ENCODE data around the gene TBC1D23.
"Not testable (repeated sequence)": the region's sequence is repeated elsewhere in the genome, so short reads cannot be mapped to it uniquely, and the experiment has no call there.

Gene TBC1D23
- total RNA-seq: 29.5 to 96.4 (median 65.3) reads per million in 17 experiments

DNA sequence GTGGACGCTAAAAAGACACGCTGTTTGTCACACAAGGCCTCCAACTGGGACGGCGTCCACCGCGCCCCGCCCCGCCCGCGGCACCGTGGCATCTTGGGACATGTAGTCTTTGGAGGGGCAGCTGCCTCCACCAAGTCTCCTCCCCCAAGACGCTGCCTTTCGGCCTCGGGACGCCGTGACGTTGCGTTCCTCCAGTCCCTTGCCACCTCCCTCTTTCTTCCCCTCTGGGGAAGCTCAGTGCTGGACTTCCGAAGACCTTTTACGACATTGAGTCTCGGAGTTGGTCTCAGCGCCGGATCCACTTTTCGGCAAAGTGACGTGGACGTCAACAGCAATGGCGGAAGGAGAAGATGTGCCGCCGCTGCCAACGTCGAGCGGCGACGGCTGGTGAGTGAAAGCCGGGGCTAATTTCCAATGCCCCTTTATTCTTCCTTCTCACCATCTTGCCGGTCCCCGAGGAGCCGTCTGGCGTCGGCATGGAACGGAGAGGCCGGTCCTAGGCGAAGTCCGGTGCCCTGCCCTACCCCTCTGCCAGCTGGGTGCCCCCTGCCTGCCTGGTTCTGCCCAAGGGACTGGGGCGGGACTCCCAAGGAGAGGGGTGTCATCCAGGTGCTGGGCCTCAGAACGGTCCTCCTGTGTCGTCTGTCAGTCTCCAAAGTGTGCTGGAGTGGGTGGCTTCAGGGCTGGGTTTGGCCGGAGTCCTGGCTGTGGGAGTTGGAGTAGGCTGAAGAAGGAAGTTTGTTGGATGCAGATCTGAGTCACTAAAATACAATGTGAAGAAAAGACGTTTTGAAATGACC, at the start of gene TBC1D23:
Gene TBC1D23, plus strand, starts transcription at position 308 of the 800 bp plus-strand sequence. Its CDS starts 27 bp downstream, at position 335.
- DNase-seq: peak; percentile 98 to 100 (median 98)

DNA sequence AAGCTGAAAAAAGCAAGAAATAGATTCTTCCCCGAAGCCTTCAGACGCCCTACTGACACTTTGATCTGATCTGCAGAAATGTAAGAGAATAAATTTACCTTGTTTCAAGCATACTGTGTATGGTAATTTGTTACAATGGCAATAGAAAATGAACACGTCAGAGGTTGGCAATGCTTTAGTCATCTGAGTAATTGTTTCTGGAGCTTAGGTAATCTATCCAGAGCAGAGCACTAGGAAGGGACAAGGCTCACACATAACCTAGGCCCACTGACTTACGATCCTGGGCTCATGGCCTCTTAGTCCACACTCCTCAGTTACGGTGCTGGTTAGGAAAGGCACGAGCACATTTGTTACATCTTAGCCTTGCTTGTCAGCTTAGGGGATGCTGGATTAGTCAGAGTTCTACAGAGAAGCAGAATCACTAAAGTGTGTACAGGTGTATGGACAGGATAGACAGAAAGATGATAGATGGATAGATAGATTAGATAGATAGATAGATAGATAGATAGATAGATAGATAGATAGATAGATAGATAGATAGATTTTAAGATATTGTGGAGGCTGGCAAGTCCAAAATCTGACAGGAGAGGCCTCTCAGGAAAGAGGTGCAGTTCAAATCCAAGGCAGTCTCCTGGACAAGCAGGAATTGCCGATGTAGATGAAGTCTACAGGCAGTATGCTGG, 46.8 kb upstream of the TBC1D23 start:
- DNase-seq: no peak

DNA sequence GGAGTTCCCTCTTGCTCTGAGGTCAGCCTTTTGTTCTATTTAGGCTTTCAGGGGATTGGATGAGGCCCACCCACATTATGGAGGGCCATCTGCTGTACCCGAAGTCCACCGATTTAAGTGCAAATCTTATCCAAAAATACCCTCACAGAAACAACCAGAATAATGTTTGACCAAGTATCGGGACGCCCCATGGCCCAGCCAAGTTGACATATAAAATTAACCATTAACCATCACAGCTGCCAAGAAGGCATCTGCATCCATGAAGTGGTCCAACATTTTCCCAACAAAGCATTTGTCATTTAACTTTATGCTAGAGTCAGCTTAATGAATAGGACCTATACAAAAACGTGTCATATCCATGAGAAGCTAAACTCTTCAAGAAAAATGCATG, 46.2 kb upstream of the TBC1D23 start:
- no peak for DNase-seq

DNA sequence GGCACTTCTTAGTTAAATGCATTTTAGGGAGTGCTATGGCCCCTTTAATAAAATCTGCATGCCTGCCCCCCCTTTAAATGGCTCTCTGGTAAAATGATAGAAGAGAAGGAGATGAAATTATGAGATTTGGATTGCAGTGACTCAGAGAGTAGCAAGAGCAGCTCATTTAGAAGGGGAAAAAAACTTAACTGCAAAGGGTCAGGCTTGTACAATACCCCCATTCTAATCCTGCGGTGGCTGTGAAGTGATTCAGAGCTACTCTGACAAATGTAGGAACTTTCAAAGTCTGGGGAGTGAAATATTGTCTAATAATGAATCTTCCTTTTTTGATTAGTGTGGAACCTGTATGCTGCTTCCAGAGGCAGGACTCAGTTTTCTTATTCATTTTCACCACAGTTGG, 44.1 kb upstream of the TBC1D23 start:
- DNase-seq: no peak

DNA sequence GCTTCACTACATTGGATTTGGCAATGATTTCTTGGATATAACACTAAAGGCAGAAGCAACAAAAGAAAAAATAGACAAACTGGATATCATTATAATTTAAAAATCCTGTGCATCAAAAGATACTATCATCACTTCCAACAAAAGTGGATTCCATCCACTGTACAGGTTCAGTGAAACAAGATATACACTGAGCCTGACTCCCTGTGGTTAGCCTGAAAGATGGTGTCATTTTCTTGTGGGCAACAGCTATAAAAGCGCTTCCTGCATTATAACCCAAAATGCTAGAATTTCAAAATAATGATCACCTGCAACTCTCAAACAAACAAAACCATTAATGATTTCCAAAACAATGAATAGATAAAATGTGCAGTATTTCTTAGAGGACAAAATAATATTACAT, 39.6 kb upstream of the TBC1D23 start:
- no peak for DNase-seq

DNA sequence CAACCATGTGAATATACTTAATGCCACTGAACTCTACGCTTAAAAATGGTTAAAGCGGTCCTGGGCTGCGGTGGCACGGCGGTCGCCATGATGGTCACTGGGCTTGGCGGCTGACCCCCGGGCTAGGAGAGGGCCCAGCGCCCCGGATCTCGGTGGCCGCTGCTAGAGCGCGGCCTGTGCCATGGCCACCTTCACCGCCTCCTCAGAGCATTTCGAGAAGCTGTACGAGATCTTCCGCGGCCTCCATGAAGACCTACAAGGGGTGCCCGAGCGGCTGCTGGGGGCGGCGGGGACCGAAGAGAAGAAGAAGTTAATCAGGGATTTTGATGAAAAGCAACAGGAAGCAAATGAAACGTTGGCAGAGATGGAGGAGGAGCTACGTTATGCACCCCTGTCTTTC, 35.6 kb upstream of the TBC1D23 start:
- no peak for DNase-seq

DNA sequence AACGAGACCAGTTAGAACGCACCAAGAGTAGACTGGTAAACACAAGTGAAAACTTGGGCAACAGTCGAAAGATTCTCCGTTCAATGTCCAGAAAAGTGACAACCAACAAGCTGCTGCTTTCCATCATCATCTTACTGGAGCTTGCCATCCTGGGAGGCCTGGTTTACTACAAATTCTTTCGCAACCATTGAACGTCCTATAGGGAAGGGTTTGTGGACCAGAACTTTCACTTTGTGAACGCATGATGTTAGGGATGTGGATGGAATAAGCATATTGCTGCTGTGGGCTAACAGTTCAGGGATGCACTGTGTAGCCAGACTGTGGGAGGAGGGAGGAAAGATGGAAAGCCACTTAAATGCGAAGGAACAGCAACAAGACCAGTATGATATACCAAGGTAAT, 34.9 kb upstream of the TBC1D23 start:
- DNase-seq: no peak

DNA sequence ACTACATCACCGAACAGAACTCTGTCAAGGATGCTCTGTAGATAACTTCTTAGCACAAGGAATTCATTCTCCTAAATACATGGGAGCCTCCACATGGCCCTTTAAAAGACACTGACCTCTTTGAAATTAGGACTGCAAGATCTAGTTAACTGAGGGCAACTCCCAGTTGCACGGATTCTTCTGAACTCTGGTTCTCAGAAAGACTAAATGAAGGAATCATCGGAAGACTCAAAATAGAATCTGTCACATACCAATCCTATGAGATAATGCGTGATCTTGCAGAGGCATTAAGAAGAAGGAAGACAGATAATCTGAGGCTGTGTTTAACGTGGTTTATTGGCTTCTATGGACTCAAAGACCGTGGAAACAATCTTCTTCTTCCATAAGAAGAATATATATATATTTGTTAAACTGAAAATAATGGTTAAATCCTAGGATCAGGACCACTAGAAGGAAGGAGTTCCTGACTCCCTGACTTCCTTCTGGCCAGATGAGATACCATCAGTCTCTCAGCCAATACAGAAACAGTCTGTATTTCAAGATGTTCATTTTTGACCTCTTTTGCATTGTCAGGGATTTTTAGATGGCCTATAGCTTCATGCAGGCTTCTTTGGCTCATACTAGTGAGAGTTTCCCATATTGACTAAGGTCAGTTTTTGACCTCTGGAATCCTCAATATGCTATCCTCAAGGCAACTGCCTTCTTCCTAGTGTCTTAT, 33.9 kb upstream of the TBC1D23 start:
- no peak for DNase-seq

DNA sequence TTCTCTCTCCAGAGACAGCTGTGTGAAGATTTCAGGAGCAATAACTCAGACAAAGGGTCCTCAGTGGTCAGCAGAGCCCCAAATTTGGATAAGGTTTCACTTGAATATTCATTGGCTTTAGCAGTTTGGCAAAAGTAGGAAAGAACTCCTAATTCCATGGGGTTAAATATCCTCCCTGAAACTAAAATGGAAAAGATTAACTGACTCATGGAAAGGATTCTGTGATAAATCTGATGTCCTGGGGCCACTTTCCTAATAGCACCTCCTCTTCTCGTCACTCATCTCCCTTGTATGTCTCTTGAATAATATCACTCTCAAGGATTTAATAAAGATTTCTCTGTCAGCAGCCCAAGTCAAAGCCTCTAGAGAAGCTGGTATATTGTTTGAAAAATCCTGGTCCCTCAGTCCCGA, 33.3 kb upstream of the TBC1D23 start:
- DNase-seq: no peak

DNA sequence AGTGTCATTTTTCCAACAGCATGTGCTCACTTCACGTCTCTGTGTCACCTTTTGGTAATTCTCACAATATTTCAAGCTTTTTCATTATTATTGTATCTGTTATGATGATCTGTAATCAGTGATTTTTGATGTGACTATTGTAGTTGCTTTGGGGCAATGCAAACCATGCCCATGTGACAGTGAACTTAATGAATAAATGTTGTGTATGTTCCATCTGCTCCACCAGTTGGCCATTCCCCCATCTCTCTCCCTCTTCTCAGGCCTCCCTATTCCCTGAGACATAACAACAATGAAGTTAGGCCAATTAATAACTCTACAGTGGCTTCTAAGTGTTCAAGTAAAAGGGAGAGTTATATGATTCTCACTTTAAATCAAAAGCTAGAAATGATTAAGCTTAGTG, 32.5 kb upstream of the TBC1D23 start:
- no peak for DNase-seq

DNA sequence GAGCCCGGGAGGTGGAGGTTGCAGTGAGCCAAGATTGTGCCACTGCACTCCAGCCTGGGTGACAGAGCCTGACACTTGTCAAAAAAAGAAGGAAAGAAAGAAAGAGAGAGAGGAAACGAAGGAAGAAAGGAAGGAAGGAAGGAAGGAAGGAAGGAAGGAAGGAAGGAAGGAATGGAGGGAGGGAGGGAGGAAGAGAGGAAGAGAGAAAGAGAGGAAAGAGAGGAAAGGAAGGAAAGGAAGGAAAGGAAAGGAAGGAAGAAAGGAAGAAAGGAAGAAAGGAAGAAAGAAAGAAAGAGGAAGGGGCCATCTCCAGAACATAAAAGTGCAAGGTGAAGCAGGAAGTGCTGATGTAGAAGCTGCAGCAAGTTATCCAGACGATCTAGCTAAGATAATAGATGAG, 31.6 kb upstream of the TBC1D23 start:
- not testable (repeated sequence) for DNase-seq

DNA sequence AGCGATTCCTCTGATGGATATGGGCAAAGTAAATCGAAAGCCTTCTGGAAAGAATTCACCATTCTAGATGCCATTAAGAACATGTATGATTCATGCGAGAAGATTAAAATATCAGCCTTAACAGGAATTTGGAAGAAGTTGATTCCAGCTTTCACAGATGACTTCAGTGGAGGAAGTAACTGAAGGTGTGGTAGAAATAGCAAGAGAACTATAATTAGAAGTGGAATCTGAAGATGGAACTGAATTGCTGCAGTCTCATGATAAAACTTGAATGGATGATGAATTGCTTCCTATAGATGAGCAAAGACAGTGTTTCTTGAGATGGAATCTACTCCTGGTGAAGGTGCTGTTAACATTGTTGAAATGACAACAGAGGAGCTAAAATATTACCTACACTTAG, 30.1 kb upstream of the TBC1D23 start:
- DNase-seq: no peak

DNA sequence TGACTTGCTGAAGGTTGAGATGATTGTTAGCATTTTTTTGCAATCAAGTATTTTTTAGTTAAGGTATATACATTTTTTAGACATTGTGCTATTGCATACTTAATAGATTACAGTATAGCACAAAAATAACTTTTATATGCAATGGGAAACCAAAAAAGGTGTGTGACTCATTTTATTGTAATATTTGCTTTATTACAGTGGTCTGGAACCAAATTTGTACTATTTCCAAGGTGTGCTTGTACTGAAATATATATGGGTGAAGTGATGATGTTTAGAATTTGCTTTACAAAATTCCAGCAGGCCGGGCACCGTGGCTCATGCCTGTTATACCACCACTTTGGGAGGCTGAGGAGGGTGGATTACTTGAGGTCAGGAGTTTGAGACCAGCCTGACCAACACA, 29.1 kb upstream of the TBC1D23 start:
- no peak for DNase-seq

DNA sequence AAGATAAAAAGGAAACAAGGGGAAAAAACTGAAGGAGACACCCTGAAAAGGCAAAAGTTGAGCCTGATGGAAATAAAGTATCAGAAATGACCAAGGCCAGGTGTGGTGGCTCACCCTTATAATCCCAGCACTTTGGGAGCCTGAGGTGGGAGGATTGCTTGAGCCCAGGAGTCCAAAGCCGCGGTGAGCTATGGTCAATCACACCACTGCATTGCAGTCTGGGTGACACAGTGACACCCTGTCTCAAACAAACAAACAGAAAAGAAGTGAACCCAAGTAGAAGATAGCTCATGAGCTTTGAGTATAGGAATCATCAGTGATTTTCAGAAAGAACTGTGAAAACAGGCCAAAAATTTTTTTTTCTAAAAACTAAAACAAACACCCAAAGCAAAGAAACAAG, 26.4 kb upstream of the TBC1D23 start:
- DNase-seq: no peak

DNA sequence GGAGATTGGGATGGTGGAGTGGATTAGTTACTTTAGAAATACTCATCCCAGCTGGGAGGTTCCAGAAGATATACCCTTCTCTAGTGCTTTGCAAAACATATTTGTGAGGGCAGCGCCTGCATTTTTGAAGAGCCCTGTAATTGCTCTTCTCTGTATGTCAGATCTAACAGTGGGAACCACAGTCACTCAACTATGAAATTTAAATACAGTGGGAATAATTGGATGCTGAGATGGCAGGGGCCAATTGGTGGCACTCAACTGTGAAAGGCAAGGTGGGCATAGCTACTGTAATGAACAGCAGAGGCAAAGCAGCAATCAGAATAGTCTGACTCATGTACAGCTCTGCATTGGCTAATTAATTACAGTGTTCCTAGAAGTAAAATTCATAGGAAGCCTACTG, 22.2 kb upstream of the TBC1D23 start:
- DNase-seq: no peak

DNA sequence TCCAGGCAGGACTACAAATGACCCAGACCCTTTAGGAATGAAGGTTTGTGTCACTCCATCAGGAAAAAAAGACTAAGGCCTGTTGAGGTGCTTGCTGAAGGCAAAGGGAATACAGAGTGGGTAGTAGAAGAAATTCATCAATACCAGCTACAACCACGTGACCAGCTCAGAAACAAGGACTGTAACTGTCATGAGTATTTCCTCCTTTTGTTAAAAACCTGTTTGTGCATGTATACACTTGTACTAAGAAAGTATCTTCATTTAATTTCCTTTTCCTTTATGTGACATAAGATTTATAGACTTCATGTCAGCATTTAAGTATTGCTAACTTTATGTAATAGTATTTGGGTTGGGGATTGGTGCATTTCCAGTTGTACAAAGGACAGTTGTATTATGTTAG, 18.3 kb upstream of the TBC1D23 start:
- not testable (repeated sequence) for DNase-seq

DNA sequence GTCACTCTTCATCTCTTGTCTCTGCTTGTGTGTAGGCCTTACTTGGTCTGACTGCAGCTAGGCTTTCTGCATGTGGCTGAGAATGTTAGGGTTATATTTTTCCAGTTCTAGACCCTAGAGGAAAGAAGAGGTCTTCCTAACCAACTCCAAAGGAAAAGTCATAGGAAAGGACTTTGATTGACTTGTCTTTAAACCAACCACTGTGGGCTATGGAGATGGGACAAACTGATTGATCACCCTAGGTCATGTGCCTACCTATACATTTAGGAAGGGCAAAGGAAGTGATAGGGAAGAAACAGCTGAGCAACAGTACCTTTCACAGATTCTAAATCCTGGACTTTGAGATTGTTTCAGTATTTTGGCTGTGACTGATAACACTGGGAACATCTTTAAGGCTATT, 16.5 kb upstream of the TBC1D23 start:
- DNase-seq: no peak

DNA sequence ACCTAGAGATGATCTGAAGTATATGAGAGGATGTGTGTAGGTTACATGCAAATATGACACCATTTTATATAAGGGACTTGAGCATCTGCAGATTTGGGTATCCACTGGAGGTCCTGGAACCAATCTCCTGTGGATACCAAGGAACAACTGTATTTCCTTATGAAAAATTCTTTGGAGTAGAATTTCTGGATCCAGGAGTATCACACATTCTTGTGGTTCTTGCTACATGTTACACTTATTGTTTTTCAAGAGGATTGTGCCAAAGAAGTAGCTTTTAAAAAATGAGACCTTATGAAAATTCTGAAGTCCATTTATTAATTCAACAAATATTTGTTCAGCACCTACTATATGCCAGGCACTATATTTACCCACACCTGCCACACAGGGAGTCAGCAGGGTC, 15.7 kb upstream of the TBC1D23 start:
- DNase-seq: no peak

DNA sequence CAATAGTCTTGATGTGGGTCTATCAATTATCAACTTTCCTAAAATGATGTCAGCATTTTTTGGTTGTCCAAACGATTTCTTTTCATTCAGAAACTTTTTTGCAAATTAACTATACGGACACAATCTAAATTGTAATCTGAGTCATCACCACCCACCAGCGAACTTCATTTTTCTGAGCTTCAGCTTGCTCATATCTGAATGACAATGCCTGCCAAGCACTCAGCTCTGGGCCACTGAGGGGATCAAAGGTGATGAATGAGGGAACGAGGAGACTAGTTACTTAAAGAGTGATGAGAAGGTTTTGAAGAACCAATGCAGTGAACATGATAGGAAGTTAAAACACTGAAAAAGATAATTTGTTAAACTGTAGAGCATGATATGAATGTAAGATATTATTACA, 14.9 kb upstream of the TBC1D23 start:
- no peak for DNase-seq

DNA sequence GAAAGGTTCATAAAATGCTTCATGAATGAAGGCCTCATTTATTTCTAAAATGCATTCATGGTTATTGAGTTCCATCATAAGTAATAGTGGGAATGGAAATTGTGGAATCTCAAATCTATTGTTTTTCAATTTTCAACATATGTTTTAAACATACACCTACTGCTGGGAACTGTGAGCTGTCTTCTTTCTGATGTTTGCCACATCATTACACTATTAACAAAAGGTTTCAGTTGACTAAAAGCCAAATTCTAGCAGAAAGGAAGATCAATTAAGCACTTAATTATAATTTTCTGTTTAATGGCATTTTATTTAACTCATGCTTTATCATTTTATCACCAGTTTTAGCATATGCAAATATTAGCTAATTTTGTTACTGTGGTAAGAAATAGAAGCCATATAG, 13.8 kb upstream of the TBC1D23 start:
- no peak for DNase-seq

DNA sequence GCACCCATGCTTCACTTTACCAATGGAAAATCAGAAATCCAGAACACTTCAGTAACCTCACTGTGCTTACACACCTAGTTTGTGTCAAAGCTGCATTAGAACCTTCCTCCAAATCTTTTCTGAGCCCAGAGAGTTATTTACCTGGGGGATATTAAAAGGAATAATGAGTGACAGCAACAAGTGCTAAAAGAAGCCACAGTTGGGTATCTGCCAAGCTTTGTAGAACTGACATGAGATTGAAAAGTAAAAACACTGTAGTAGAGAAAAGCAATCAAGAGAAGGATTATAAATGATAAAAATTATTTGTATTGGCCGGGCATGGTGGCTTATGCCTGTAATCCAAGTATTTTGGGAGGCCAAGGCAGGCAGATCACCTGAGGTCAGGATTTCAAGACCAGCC, 8.8 kb upstream of the TBC1D23 start:
- DNase-seq: no peak

DNA sequence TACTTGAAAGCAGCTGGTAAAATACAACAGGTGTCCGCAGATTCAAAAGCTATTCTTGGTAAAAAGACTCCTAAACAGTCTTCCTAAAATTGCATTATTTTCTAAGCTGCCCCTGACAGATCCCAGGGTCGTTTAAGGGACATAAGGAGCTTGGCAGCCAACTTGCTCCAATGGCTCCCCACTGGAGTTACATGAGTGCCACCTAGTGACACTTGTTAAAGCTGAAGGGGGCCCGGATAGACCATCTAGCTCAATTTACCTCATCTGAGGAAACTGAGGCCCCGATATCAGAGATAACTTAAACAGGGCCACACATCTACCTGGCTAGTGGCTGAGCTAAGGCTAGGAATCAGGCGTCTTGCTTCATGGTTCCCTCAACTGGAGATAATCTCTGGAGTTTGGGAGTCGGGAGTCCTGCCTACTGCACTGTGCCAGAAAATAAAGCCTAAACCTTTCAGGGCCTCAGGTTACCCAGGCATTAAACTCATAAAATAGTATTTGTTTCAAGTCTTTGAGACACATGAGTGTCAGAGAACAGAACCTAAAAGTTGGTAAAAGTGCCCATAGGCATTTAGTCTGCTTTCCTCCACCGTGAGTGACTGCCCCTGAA, 6.5 kb upstream of the TBC1D23 start:
- DNase-seq: peak; percentile 57 to 77 (median 68)

DNA sequence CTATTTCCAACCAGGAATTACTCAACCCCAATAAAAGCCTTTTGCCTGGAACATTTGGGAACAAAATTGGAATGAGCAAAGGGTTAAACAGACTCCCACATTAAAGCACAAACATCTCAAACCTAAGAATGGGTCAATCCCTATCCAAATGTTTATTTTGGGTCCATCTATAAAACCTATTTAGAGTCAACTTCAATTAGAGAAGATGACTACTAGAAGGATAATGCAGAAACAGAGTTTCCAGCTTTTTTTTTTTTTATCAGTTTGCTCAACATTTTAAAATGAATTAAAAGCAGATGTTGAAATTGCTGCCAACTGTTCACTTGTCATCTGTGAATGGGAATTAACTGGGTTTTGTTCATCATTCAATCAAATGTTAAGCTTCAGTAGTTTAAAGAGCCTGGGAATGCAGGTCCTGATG, 4.1 kb upstream of the TBC1D23 start:
- DNase-seq: no peak

Measured in suppressor macrophage (primary cell).